Activated naive CD8-positive, alpha-beta T cell treated with anti-CD3 and anti-CD28 coated beads for 36 hours (primary cell): Measurements from ENCODE around the gene MTSS2. TPM values are rescaled to one million over a fixed set of nuclear protein-coding genes. Genes with fewer than 3 reads are reported as not detected.

Experiments
- total RNA-seq, 2 experiments: library from RNA; stranded (reverse); gene quantifications; one replicate each; pipeline ENCODE4 v1.2.3, GENCODE V29; 2021

The MTSS2 gene
- total RNA-seq, 2 experiments from 2014 or later = 6.9 to 9.2 TPM

Other genes with a start within 250 kb of the MTSS2 start
- gene ST3GAL2, start 247.0 kb downstream of the MTSS2 start, total RNA-seq = 10 to 100 TPM; 21.5 to 23.3 TPM
- 1 to 10 TPM; 8.7 to 9.6 TPM for gene FCSK, start 231.5 kb downstream of the MTSS2 start, total RNA-seq
- gene COG4, start 162.5 kb downstream of the MTSS2 start, total RNA-seq = 10 to 100 TPM; 45.5 TPM
- 100 to 1,000 TPM; 545 to 550 TPM for gene SF3B3, start 162.2 kb downstream of the MTSS2 start, total RNA-seq
- under 1 TPM in 1 of 2 experiments, not detected in 1; 0.22 TPM for gene IL34, start 39.5 kb downstream of the MTSS2 start, total RNA-seq
- gene VAC14, start 115.1 kb upstream of the MTSS2 start, total RNA-seq = 10 to 100 TPM; 36.0 to 37.5 TPM